Ishikawa (cell line): ENCODE data around the gene TIMP2.

Experiments used
- EGR1 ChIP-seq: IDR thresholded peaks from 2 replicates; pipeline ENCODE4 v1.6.1; 2012
- ZBTB7A ChIP-seq: IDR thresholded peaks from 2 replicates; pipeline ENCODE4 v1.6.1; 2012; ENCODE audit warnings: low read depth

DNA sequence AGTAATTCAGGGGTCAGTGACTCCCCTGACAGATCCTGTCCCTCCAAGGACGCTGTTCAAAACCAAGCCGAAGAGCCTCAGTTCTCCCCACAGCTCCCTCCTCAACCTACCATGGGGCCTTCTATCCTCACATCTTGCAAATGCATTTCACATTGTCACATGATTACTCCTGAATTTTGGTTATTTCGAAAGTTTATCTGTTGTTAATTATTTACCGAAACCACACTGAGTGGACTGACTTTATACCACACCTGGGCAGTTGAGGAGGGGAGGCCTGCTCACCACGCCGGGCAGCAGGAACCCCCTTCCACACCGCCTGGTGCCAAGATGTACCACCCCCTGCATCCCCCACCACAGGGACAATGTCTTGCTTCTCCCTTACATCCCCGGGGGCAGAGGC lies 4.7 kb downstream of the TIMP2 start:
- no peak for TF ChIP-seq EGR1
- TF ChIP-seq ZBTB7A, result no peak
